HG03378 (cell line): ENCODE measurements around the gene ZNF577.
"Not testable (repeated sequence)": the region's sequence is repeated elsewhere in the genome, so short reads cannot be mapped to it uniquely, and the experiment has no call there.

Source experiments
- ATAC-seq: cut with Tn5 transposase; IDR thresholded peaks from one replicate; pipeline ENCODE4 v1.9.1; 2021; ENCODE audit warnings: mild to moderate bottlenecking, moderate library complexity; ENCODE audit not compliant: unreplicated experiment

The ZNF577 gene

DNA sequence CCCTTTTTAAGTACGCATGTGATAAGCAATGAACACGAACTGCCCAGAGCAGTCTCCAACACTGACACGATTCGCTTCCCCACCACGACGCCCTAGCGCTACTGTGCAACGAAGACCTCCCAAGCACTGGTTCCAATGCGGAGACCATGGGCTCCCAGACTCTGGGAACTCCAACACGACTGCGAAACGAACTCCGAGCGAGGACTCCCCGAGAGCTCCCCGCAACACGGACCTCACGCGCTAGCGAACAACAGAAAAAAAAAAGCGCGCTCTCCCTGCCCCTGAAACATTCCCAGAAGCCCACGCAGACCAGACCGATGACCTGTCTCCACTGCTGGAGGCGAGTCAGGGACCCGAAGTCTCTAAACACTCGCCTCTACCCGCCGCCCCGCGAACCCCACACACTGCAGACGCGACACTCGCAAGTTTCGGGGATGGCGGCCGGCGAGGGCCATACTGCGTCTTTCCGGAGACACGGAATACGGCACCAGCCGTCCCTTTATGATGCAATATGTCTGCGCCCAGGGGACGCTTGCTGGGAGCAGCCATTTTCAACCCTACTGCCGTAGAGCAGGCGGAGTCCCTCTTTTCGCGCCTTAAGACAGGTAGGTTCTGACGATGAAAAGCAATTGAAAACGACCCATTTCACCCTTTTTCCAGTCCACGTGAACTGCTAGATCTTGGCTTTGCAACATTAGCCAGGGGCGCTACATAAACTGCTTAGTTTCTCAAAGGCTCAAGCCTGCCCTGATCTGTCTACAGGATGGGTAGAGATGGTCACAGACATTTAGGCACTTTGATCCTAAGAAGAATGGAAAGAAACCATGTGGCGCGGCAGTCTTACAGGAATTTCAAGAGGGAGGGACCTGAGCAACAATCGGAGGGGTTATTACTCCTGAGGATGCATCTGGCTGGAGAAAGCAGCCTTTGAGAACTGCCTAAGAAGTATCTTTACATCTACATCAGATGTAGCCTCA, at the start of gene ZNF577:
TSS of gene ZNF577 (minus strand) at position 430 of the 977 bp plus-strand sequence. CDS start 7,569 bp downstream, outside the sequence.
- no peak for ATAC-seq

DNA sequence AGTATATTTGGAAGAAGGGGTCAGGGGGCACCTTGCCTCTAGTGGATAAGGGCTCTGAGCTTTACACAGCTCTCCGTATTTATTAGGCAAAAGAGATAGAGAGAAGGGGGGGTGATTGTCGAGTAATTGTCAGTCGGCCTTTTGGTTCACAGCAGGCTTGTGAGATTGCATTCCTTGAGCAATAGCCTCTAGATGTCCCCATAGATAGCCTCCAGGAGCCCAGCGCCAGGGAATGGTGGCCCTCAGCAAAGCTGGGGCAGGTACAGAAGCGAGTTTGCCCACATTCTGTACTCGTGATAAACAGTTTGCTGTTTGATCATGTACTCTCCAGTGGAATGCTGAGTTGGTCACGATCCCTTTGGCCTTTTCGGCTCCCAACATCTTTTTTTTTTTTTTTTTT, 44.2 kb upstream of the ZNF577 start:
- no peak for ATAC-seq

DNA sequence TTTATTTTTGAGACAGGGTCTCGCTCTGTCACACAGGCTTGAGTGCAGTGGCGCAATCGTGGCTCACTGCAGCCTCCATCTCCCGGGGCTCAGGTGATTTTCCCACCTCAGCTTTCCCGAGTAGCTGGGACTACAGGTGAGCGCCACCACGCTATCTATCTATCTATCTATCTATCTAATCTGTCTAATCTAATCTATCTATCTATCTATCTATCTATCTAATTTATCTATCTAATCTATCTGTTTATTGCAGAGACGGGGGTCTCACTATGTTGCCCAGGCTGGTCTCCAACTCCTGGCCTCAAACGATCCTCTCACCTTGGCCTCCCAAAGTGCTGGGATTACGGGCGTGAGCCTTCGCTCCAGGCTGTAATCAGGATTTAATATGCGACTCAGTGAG, 40.1 kb upstream of the ZNF577 start:
- no peak for ATAC-seq

DNA sequence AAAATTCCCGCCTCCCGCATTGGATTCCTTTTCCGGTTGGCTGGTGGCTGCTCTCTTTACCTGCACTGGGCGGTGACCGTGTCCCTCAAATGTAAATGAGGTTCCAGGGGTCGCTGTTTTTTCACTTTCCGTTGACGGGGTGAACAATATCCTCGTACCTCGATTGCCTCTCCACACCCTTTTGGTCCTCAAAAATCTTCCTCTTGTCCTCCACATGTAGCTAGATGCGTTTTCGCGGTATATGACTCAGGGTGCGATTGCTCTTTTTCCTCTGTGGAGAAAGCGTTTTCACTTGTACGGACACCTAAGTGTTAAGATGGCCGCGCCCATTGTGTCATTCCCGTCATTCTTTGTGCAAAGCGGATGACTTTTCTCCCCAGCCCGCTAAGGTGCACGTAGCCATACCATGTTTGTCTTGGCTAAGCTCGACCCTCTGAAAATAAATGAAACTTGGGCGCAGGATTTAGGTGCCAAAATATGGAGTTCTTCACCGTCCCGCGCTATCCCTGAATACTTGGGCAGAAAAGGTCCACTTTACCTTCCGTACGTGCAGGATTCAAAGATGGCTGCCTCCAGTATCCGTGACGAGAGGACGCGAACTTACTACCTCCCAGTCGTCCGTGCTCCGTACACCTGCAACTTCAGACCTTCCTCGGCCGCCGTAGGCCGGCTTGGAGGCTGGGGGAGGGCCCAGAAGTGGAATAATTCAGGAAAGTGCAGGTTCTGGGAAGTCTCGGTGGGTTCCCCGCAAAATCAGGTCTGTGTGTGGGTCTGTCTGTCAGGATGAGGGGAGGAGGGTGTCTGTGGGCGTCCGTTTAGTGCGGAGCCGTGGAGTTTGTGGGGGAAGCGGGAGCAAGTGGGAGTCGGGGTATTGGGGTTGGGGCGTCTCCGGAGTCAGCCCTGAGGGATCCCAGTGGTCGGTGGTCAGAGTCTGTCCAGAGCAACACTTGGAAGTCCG, 39.3 kb upstream of the ZNF577 start, which contains the start of gene ZNF613:
TSS of gene ZNF613 (plus strand) at position 689 of the 958 bp plus-strand sequence. CDS start 8,749 bp downstream, outside the sequence.
- peak; percentile 77 for ATAC-seq

DNA sequence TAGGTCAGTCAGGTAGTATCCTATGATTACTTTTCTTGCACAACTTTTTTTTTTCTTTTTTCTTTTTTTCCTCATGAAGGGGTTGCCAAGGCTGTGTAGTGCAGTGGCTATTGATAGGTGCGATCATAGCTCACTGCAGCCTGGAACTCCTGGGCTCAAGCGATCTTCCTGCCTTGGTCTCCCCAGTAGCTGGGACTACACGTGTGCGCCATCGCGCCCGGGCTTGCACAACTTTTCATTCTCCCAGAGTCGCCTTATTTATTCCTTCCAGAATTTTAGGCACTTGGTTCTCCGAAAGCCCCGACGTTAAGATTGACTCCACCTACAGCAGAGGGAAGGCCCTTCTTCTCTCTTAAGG, 38.7 kb upstream of the ZNF577 start:
- ATAC-seq = no peak

DNA sequence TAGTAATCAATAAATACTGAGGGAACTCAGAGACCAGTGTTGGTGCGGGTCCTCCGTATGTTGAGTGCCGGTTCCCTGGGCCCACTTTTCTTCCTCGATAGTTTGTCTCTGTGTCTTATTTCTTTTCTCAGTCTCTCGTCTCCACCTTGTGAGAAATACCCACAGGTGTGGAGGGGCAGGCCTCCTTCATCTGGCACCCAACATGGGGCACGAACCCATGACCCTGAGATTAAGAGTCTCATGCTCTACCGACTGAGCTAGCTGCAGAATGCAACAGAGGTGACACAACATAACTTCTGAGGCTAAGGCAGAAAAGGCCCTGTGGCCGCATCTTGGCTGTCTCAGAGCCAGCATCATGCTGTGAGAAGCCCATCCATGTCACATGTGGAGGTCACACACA, 34.2 kb upstream of the ZNF577 start:
- no peak for ATAC-seq

DNA sequence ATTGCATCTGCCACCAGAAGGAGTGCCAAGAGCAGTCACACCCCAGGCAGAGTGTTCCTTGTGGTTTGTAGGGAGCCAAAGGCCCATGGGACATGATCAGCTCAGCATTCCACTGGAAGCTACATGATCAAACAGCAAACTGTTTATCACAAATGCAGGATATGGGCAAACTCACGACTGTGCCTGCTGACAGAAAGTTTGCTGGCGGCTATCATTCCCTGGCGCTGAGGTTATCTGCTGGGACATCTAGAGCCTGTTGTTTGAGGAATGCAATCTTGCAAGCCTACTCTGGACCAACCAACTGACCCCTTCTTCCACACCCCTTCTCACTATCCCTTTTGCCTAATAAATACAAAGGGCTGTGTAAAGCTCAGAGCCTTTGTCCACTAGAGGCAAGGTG, 31.9 kb upstream of the ZNF577 start:
- no peak for ATAC-seq

DNA sequence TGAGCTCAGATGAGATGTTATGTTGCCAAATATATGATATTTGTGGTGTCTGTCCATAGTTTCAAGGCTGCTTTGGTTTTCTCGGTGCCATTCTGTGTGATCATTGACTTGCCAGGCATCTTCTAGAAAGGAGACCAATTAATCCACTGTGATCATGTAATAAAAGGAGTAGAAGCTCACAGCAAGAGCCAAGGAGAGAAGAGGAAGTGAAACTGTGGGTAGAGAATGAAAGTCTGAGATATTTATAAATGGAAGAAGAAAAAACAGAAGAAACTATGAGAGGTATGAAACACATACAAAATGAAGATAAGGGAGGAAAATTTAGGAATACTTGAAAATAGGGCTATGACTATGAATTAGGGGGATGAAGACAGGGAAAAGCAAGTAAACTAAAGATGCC, 28.4 kb upstream of the ZNF577 start:
- no peak for ATAC-seq

DNA sequence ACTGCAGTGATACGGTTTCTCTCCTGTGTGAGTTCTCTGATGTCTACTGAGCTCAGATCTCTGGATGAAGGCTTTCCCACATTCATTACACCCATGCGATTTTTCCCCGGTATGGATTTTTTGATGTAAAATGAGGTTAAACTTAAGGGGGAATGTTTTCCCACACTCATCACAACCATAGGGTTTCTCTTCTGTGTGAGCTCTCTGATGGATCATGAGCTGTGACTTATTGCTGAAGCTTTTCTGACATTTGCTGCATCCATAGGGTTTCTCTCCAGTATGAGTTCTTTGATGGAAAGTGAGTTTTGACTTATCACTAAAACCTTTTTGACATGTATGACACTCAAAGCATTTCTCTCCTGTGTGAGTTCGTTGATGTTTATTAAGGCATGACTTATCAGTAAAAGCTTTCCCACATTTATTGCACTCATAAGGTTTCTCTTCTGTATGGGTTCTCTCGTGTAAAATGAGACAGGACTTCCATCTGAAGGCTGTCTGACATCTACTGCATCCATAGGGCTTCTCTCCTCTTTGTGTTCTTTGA, 27.6 kb upstream of the ZNF577 start:
- no peak for ATAC-seq

DNA sequence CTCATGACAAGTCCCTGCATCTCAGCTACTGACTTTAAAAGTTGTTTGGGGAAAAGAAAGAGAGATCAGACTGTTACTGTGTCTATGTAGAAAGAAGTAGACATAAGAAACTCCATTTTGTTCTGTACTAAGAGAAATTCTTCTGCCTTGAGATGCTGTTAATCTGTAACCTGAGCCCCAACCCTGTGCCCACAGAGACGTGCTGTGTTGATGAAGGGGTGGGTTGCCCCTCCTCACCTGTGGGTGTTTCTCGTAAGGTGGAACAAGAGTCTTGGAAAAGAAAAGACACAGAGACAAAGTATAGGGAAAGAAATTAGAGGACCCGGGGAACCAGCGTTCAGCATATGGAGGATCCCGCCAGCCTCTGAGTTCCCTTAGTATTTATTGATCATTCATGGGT, 20.2 kb upstream of the ZNF577 start:
- not testable (repeated sequence) for ATAC-seq

DNA sequence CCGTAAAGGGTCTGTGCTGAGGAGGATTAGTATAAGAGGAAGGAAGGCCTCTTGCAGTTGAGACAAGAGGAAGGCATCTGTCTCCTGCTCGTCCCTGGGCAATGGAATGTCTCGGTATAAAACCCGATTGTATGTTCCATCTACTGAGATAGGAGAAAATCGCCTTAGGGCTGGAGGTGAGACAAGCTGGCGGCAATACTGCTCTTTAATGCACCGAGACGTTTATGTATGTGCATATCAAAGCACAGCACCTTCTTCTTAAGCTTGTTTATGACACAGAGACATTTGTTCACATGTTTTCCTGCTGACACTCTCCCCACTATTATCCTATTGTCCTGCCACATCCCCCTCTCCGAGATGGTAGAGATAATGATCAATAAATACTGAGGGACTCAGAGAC, 18.4 kb upstream of the ZNF577 start:
- not testable (repeated sequence) for ATAC-seq

DNA sequence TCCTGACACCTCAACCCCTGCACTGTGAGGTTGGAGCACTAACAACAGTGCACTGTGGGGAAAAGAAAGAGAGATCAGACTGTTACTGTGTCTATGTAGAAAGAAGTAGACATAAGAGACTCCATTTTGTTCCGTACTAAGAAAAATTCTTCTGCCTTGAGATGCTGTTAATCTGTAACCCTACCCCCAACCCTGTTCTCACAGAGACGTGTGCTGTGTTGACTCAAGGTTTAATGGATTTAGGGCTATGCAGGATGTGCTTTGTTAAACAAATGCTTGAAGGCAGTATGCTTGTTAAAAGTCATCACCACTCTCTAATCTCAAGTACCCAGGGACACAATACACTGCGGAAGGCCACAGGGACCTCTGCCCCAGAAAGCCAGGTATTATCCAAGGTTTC, 17.9 kb upstream of the ZNF577 start:
- ATAC-seq = not testable (repeated sequence)

DNA sequence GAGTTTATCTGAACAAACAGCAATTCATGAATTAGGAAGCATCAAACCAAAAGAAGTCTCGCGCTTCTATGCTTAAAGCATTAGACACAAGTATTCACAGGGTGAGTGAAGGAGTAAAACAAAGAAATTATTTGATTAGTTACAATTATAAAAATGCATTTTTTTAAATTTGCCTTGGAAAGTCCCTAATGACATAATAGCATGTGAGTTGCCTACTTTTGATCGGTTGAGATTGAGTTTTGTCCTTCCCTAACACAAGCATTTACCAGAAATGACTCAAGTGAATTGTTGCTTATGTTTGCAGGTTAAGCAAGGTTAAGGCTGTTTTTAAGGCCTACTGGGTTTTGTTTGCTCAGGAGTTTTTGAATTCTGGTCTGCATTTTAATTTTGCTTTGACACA, 17.5 kb upstream of the ZNF577 start:
- no peak for ATAC-seq

DNA sequence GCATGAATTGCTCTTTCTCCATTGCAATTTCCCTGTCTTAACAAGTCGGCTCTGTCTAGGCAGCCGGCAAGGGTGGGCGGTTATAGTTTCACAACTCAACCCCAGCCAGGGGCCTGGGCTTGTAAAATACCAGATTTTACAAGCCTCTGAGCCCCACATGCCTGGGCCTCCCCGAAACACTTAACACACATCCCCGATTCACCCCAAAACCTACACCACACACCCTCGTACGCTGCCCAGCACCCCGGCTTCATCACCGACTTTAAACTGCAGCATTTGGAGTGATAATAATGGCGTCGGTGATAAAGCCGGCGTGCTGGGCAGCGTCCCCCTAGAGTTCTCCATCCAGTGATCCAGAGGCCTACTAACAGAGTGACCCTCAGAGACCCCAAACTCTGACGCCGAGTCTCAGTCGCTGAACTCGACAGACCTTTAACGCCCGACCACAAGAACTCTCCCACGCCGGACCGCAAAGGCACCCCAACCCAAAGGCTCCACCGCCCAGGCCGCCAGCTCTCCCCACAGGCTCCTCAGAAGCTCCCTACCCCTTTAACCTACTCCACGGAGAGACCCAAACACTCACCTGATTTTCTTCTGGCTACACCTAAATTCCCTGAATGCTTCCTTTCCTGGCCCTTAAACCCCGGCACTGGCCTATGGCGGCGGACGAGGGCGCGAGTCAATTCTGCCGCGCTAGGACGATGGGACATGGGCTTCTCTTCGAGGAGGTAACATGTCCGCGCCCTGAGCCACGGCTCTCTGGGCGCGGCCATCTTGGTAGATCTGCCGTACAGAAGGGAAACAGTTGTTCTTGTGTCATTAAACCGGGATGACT, 16.8 kb upstream of the ZNF577 start, which contains the start of gene ZNF649:
TSS of gene ZNF649 (minus strand) at position 687 of the 835 bp plus-strand sequence. CDS start 4,910 bp downstream, outside the sequence.
- peak; percentile 59 for ATAC-seq

DNA sequence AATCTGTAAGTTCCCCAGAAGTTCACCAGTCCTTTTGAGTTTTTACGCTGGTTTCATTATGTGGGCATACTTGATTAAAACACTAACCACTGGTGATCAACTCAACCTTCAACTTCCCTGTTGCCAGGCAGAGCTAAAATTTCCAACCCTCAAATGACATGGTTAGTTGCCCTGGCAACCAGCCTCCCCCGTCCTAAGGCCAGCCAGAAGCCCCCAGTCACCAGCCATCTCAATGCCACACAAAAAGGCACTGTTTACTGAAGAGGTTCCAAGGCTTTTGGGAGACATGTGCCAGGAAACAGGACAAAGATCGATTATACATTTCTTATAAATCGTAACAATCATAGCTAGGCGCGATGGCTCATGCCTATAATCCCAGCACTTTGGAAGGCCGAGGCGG, 15.4 kb upstream of the ZNF577 start:
- no peak for ATAC-seq

DNA sequence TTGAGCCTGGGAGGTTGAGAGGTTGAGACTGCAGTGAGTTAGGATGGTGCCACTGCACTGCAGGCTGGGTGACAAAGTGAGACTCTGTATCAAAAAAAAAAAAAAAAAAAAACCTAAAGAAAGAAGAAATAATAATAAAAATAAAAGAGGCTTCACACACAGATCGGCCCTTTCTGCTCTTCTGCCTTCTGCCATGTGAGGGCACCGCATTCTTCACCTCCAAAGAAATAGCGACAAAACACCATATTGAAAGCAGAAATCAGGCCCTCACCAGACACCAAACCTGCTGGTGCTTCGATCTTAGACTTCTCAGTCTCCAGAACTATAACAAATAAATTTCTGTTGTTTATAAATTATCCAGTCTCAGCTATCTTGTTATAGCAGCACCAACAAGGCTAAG, 14.1 kb upstream of the ZNF577 start:
- ATAC-seq = no peak

DNA sequence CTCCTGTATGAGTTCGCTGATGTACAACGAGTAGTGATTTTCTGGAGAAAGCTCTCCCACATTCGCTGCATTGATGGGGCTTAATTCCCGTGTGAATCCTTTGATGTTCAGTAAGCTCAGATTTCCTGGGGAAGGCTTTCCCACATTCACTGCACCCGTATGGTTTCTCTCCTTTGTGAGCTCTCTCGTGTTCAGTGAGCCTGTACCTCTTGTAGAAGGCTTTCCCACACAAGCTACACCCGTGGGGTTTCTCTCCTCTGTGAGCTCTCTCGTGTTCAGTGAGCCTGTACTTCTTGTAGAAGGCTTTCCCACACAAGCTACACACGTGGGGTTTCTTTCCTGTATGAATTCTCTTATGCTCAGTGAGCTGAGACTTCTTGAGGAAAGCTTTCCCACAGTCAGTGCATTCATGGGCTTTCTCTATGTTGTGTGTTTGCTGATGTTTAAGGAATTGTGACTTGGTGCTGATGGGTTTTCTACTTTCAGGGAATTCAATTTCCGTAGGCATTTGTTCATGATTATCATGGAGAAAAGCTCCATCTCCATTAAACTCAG, 3.5 kb upstream of the ZNF577 start:
- no peak for ATAC-seq

DNA sequence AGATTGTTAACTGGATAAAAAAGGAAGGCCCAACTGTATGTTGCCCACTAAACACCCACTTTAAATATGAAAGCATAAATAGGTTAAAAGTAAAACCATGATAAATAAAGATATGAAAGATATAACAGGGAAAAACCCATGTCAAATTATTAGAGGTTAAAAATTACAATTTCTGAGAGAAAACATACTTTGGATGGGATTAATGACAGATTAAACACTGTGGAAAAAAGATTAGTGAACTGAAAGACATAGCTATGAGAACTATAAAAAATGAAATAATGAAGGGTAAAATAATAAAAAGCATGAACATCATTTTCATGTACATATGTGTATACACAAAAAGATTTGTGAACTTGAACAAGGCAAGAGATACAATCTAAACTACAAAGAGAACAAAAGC, 2.2 kb upstream of the ZNF577 start:
- ATAC-seq = no peak

DNA sequence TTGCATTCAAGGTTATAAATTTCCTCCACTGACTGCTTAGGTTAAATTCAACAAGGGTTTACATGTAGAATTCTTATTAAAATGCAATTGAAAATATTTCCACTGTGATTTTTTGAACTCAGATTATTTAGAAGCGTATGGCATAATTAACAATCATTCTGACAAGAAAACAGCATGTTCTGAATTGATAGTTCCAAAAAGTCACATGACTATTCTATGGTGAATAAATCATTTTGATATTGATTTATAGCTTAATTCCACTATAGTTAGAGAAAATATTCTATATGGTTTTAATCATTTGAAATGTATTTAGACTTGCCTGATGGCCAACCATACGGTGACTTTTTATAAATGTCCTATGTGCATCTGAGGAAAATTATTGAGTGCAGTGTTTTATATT, 3.0 kb downstream of the ZNF577 start:
- ATAC-seq = no peak

DNA sequence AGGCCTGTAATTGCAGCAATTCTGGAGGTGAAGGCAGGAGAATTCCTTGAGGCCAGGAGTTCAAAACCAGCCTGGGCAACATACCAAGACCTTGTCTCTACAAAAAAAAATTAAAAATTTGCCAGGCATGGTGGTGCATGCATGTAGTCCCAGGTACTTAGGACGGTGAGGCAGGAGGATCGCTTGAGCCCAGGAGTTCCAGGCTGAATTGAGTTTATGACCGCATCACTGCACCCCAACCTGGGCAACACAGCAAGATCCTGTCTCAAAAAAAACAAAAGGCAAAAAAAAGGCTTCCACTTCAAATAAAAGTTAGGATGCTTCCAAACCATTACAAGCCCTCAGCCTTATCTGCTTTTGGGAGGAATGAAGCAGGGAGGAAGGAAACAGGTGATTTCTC, 5.2 kb downstream of the ZNF577 start:
- ATAC-seq = no peak
